IMR-90 (cell line): Measurements from ENCODE around the gene SH2D5. TPM values are rescaled to one million over a fixed set of nuclear protein-coding genes. Genes with fewer than 3 reads are reported as not detected.

Experiments
- ATAC-seq: fragments of 200-7000 bp; cut with Tn5 transposase; 2 replicates; pipeline ENCODE4 v1.9.1; 2020; ENCODE audit warnings: low read depth, mild to moderate bottlenecking, moderate library complexity
- BruUV-seq: library from RNA; stranded (reverse); fragments of 400-500 nt; replicated peaks from 2 replicates; lab custom pipeline; 2021; lab: Mats Ljungman, UMichigan
- CTCF ChIA-PET: fragments of 300-600 bp; formaldehyde crosslinking; extraction: SDS; loops from one replicate; lab custom pipeline; 2021; ENCODE audit warnings: antibody characterized with exemption; lab: Yijun Ruan, JAX
- POLR2A ChIA-PET: fragments of 300-600 bp; sonication (Branson Sonifier 250); formaldehyde crosslinking; loops from one replicate; lab custom pipeline; 2022; ENCODE audit warnings: antibody characterized with exemption; ENCODE audit not compliant: unreplicated experiment; lab: Charles Lee
- DNase-seq: peaks from one replicate; pipeline ENCODE4 v3.0.0; 2013
- H2AFZ ChIP-seq: replicated peaks from 2 replicates; pipeline ENCODE3; 2013; ENCODE audit warnings: low read length, mild to moderate bottlenecking; ENCODE audit not compliant: poor library complexity
- H2AK5ac ChIP-seq: 2 replicates; pipeline ENCODE4 v1.6.1; 2013; ENCODE audit warnings: low read depth, low read length, inconsistent platforms
- H2AK9ac ChIP-seq: replicated peaks from 2 replicates; pipeline ENCODE3; 2013; ENCODE audit warnings: mild to moderate bottlenecking, low read depth, low read length, moderate library complexity; ENCODE audit not compliant: poor library complexity
- H2BK120ac ChIP-seq: 2 replicates; pipeline ENCODE4 v1.6.1; 2013; ENCODE audit warnings: low read depth, low read length, inconsistent platforms
- H2BK15ac ChIP-seq: 3 replicates; pipeline ENCODE4 v1.6.1; 2013; ENCODE audit warnings: low read depth, low read length, inconsistent platforms
- H2BK20ac ChIP-seq: 2 replicates; pipeline ENCODE4 v1.6.1; 2013; ENCODE audit warnings: low read depth, mild to moderate bottlenecking, inconsistent platforms, low read length, moderate library complexity
- H2BK5ac ChIP-seq: 2 replicates; pipeline ENCODE4 v1.6.1; 2013; ENCODE audit warnings: mild to moderate bottlenecking, low read depth, low read length, inconsistent platforms; ENCODE audit not compliant: poor library complexity, severe bottlenecking
- H3K14ac ChIP-seq: replicated peaks from 2 replicates; pipeline ENCODE4 v1.6.1; 2013; ENCODE audit warnings: low read depth, low read length, inconsistent platforms
- H3K18ac ChIP-seq: 2 replicates; pipeline ENCODE4 v1.6.1; 2013; ENCODE audit warnings: low read depth, low read length, control low read depth
- H3K23ac ChIP-seq: 2 replicates; pipeline ENCODE4 v1.6.1; 2013; ENCODE audit warnings: low read depth, low read length, inconsistent platforms
- H3K27ac ChIP-seq: 2 replicates; pipeline ENCODE4 v1.5.1; 2013; ENCODE audit warnings: mild to moderate bottlenecking, control low read depth, low read length; ENCODE audit not compliant: insufficient read depth
- H3K27me3 ChIP-seq: 2 replicates; pipeline ENCODE4 v1.6.1; 2013; ENCODE audit warnings: low read length; ENCODE audit not compliant: control insufficient read depth, insufficient read depth
- H3K36me3 ChIP-seq: 2 replicates; pipeline ENCODE4 v1.6.1; 2013; ENCODE audit warnings: low read length, mixed read lengths; ENCODE audit not compliant: control insufficient read depth, insufficient read depth
- H3K4ac ChIP-seq: 2 replicates; pipeline ENCODE4 v1.6.1; 2013; ENCODE audit warnings: low read depth, low read length, inconsistent platforms
- H3K4me1 ChIP-seq: 2 replicates; pipeline ENCODE4 v1.6.1; 2013; ENCODE audit warnings: low read length, mixed read lengths; ENCODE audit not compliant: control insufficient read depth, insufficient read depth
- H3K4me2 ChIP-seq: 2 replicates; pipeline ENCODE4 v1.6.1; 2013; ENCODE audit warnings: low read depth, mild to moderate bottlenecking, control low read depth, low read length, moderate library complexity
- H3K4me3 ChIP-seq: 2 replicates; pipeline ENCODE4 v1.5.1; 2013; ENCODE audit warnings: low read depth, mild to moderate bottlenecking, control low read depth, low read length, moderate library complexity; ENCODE audit not compliant: insufficient read depth
- H3K56ac ChIP-seq: 2 replicates; pipeline ENCODE4 v1.6.1; 2013; ENCODE audit warnings: low read length, inconsistent platforms; ENCODE audit not compliant: insufficient read depth; ENCODE audit errors: extremely low read depth
- H3K79me1 ChIP-seq, 2 experiments: 2 replicates each; pipeline ENCODE4 v1.6.1; 2013; ENCODE audit warnings: low read length in 2 of 2, inconsistent platforms in 1 of 2, low read depth in 1 of 2
- H3K9ac ChIP-seq: 2 replicates; pipeline ENCODE4 v1.6.1; 2013; ENCODE audit warnings: low read depth, low read length, control low read depth
- H3K9me1 ChIP-seq: 2 replicates; pipeline ENCODE4 v1.6.1; 2013; ENCODE audit warnings: low read length, inconsistent platforms; ENCODE audit not compliant: insufficient read depth
- H3K9me3 ChIP-seq: 2 replicates; pipeline ENCODE4 v1.6.1; 2013; ENCODE audit warnings: low read length; ENCODE audit not compliant: control insufficient read depth, insufficient read depth
- H4K20me1 ChIP-seq: 2 replicates; pipeline ENCODE4 v1.6.1; 2013; ENCODE audit warnings: low read length, inconsistent platforms; ENCODE audit not compliant: insufficient read depth
- H4K5ac ChIP-seq: 2 replicates; pipeline ENCODE4 v1.6.1; 2013; ENCODE audit warnings: mild to moderate bottlenecking, low read depth, low read length, control low read depth
- H4K8ac ChIP-seq, 2 experiments: 2 replicates each; pipeline ENCODE4 v1.6.1; 2013; ENCODE audit warnings: low read depth in 2 of 2, low read length in 2 of 2, control low read depth in 1 of 2, inconsistent platforms in 1 of 2
- H4K91ac ChIP-seq: 2 replicates; pipeline ENCODE4 v1.6.1; 2013; ENCODE audit warnings: low read depth, low read length, inconsistent platforms; ENCODE audit not compliant: insufficient read depth
- BHLHE40 ChIP-seq: fragments of 150-350 bp; IDR thresholded peaks from 2 replicates; pipeline ENCODE4 v1.6.1; 2016; ENCODE audit warnings: mild to moderate bottlenecking, low read depth, low read length
- CEBPB ChIP-seq: IDR thresholded peaks from 2 replicates; pipeline ENCODE4 v1.6.1; 2012; ENCODE audit warnings: low read depth, low read length, improper control_type of control experiment
- CHD1 ChIP-seq: IDR thresholded peaks from 2 replicates; pipeline ENCODE4 v1.6.1; 2012; ENCODE audit warnings: low read depth, low read length, improper control_type of control experiment
- FOS ChIP-seq: fragments of 150-350 bp; IDR thresholded peaks from 2 replicates; pipeline ENCODE4 v1.6.1; 2016; ENCODE audit warnings: low read depth, low read length
- MAFK ChIP-seq: IDR thresholded peaks from 2 replicates; pipeline ENCODE4 v1.6.1; 2012; ENCODE audit warnings: low read depth, low read length, improper control_type of control experiment
- MAZ ChIP-seq: IDR thresholded peaks from 2 replicates; pipeline ENCODE4 v1.6.1; 2012; ENCODE audit warnings: low read depth, mild to moderate bottlenecking, low read length, improper control_type of control experiment, moderate library complexity, borderline replicate concordance
- NFE2L2 ChIP-seq: fragments of 150-350 bp; IDR thresholded peaks from 2 replicates; pipeline ENCODE4 v1.6.1; 2016; ENCODE audit warnings: low read depth, mild to moderate bottlenecking, low read length
- RAD21 ChIP-seq: IDR thresholded peaks from 2 replicates; pipeline ENCODE4 v1.6.1; 2012; ENCODE audit warnings: low read length, improper control_type of control experiment
- RCOR1 ChIP-seq: IDR thresholded peaks from 2 replicates; pipeline ENCODE4 v1.6.1; 2012; ENCODE audit warnings: mild to moderate bottlenecking, low read length, improper control_type of control experiment; ENCODE audit not compliant: insufficient replicate concordance
- RFX5 ChIP-seq: IDR thresholded peaks from 2 replicates; pipeline ENCODE4 v1.8.0; 2012; ENCODE audit warnings: low read depth, mild to moderate bottlenecking, low read length, moderate library complexity
- SMC3 ChIP-seq: fragments of 150-350 bp; IDR thresholded peaks from 2 replicates; pipeline ENCODE4 v1.6.1; 2016; ENCODE audit warnings: low read depth, mild to moderate bottlenecking, antibody characterized with exemption, low read length, moderate library complexity
- WGBS, 2 experiments: methylation state at CpG; one replicate each; pipeline versions ENCODE4 v1.1.5 to v1.1.7; 2013; ENCODE audit warnings: missing lambda C conversion rate in 2 of 2; ENCODE audit not compliant: insufficient read length in 1 of 2; ENCODE audit errors: extremely low coverage in 2 of 2; 5-methylcytosine and 5-hydroxymethylcytosine counted together
- dilution Hi-C: fragments of 300-500 bp; cut with HindIII; formaldehyde crosslinking; loops from one replicate; pipeline ENCODE4 v1.14.3; 2018; ENCODE audit warnings: low sequenced_read_pairs; ENCODE audit not compliant: unreplicated experiment
- in situ Hi-C: fragments of 300-500 bp; cut with MboI; formaldehyde crosslinking; loops from 3 replicates; pipeline ENCODE4 v1.14.3; 2019; ENCODE audit warnings: low sequenced_read_pairs, inconsistent platforms, mixed read lengths
- intact Hi-C: fragments of 100-400 bp; cut with micrococcal nuclease; formaldehyde crosslinking; loops from 2 replicates; pipeline ENCODE4 v1.10.0; 2022
- polyA plus RNA-seq, 3 experiments: library from polyadenylated mRNA; depleted of rRNA; stranded (reverse); fragments of >200 nt; gene quantifications; 2 replicates each; pipeline ENCODE4 v1.2.3, GENCODE V29; 2012; ENCODE audit warnings: low replicate concordance in 1 of 3
- total RNA-seq: library from RNA; depleted of rRNA; stranded (reverse); fragments of >200 nt; gene quantifications from 2 replicates; pipeline ENCODE4 v1.2.3, GENCODE V29; 2012
- TF ChIP-seq, protein P1 (sequence below): fragments of 150-350 bp; IDR thresholded peaks from 2 replicates; pipeline ENCODE4 v1.6.1; 2017; ENCODE audit warnings: mild to moderate bottlenecking, antibody characterized with exemption, low read length, low read depth
- TF ChIP-seq, protein P2 (sequence below): conservative IDR thresholded peaks from 2 replicates; pipeline ENCODE4 v1.5.1; 2012; ENCODE audit warnings: mild to moderate bottlenecking, low read depth, low read length, improper control_type of control experiment
- TF ChIP-seq, protein P3 (sequence below): fragments of 150-350 bp; IDR thresholded peaks from 2 replicates; pipeline ENCODE4 v1.6.1; 2016; ENCODE audit warnings: low read depth, mild to moderate bottlenecking, low read length, moderate library complexity, borderline replicate concordance

The SH2D5 gene
- total and polyA plus RNA-seq, 2 of the 4 experiments (the other 2 are of a cell fraction) = 7.2 to 14.4 TPM

DNA sequence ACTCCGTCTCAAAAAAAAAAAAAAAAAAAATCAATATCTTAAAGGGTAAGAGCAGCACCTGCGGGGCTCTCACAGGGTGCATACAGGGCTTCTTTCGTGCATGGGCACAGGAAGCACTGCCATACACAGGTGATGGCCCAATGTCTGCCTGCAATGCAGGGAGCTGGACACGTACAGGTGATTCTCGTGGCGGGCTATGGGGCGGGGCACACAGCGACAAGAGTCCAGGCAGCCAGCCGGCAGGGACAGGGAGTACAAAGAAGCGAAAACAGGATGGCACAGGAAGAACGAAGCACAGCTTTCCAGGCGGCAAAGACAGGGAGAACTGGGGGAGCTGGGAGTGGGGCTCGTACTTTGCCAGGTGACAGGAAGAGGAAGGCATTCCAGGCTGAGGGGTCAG, 16.3 kb downstream of the SH2D5 start:
- intact Hi-C loops (no loop called here), dilution Hi-C loops (no loop called here), in situ Hi-C loops (no loop called here)
- no peak overlapping the region for H3K9ac ChIP-seq
- no peaks in the 10 kb centered on the region for H3K79me1 ChIP-seq
- no peak overlapping the region for H3K4ac ChIP-seq
- H2AK5ac ChIP-seq = no peak overlapping the region
- no peak overlapping the region for H2BK15ac ChIP-seq
- H2BK120ac ChIP-seq = no peak overlapping the region
- TF ChIP-seq RCOR1 = no peak
- TF ChIP-seq SMC3 = no peak
- TF ChIP-seq, protein P1, sequence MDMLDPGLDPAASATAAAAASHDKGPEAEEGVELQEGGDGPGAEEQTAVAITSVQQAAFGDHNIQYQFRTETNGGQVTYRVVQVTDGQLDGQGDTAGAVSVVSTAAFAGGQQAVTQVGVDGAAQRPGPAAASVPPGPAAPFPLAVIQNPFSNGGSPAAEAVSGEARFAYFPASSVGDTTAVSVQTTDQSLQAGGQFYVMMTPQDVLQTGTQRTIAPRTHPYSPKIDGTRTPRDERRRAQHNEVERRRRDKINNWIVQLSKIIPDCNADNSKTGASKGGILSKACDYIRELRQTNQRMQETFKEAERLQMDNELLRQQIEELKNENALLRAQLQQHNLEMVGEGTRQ = no peak
- TF ChIP-seq NFE2L2 = no peak
- TF ChIP-seq, protein P2, sequence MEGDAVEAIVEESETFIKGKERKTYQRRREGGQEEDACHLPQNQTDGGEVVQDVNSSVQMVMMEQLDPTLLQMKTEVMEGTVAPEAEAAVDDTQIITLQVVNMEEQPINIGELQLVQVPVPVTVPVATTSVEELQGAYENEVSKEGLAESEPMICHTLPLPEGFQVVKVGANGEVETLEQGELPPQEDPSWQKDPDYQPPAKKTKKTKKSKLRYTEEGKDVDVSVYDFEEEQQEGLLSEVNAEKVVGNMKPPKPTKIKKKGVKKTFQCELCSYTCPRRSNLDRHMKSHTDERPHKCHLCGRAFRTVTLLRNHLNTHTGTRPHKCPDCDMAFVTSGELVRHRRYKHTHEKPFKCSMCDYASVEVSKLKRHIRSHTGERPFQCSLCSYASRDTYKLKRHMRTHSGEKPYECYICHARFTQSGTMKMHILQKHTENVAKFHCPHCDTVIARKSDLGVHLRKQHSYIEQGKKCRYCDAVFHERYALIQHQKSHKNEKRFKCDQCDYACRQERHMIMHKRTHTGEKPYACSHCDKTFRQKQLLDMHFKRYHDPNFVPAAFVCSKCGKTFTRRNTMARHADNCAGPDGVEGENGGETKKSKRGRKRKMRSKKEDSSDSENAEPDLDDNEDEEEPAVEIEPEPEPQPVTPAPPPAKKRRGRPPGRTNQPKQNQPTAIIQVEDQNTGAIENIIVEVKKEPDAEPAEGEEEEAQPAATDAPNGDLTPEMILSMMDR = no peak
- no peak for TF ChIP-seq MAZ
- TF ChIP-seq, protein P3, sequence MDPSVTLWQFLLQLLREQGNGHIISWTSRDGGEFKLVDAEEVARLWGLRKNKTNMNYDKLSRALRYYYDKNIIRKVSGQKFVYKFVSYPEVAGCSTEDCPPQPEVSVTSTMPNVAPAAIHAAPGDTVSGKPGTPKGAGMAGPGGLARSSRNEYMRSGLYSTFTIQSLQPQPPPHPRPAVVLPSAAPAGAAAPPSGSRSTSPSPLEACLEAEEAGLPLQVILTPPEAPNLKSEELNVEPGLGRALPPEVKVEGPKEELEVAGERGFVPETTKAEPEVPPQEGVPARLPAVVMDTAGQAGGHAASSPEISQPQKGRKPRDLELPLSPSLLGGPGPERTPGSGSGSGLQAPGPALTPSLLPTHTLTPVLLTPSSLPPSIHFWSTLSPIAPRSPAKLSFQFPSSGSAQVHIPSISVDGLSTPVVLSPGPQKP = no peak
- TF ChIP-seq MAFK = no peak
- no peak for TF ChIP-seq RAD21
- TF ChIP-seq FOS = no peak
- TF ChIP-seq CEBPB = no peak
- TF ChIP-seq CHD1 = no peak
- no peak for TF ChIP-seq BHLHE40
- no peak for TF ChIP-seq RFX5
- ChIA-PET POLR2A (no interaction called here), CTCF (no interaction called here)
- H2AFZ ChIP-seq = no peak overlapping the region
- H3K4me1 ChIP-seq = peaks cover 2% of the 10 kb centered on the region; the same call in 1 of the 2 replicates
- H3K27ac ChIP-seq = no peak overlapping the region
- H3K4me2 ChIP-seq = no peak overlapping the region
- no peak overlapping the region for H3K4me3 ChIP-seq
- no peak overlapping the region for H4K5ac ChIP-seq
- BruUV-seq = no TSS peak
- peaks cover 8% of the 10 kb centered on the region; the same call in 1 of the 2 replicates for H3K9me1 ChIP-seq
- H2BK20ac ChIP-seq = no peak overlapping the region
- H3K23ac ChIP-seq = no peak overlapping the region
- DNase-seq (no peak), ATAC-seq (no peak)
- 94% methylated on average over 9 of the region's 13 CpGs; no CpG with 5 or more reads in 1 of the 2 experiments for WGBS, 2 experiments
- H2BK5ac ChIP-seq = no peak overlapping the region
- no peaks in the 10 kb centered on the region for H3K36me3 ChIP-seq
- no peak overlapping the region for H3K14ac ChIP-seq
- H2AK9ac ChIP-seq = peak overlapping the region; percentile 23
- H3K56ac ChIP-seq = no peak overlapping the region
- H3K18ac ChIP-seq = no peak overlapping the region
- H3K9me3 ChIP-seq = no peaks in the 10 kb centered on the region
- H3K27me3 ChIP-seq = no peaks in the 10 kb centered on the region
- no peak overlapping the region for H4K8ac ChIP-seq
- H4K91ac ChIP-seq = no peak overlapping the region
- no peaks in the 10 kb centered on the region for H4K20me1 ChIP-seq
